Right atrium auricular region (tissue), 2 donors: ENCODE data around the gene GNPTAB. TPM values are rescaled to one million over a fixed set of nuclear protein-coding genes. Genes with fewer than 3 reads are reported as not detected.

ENCODE experiments used
- DNase-seq: peaks from one replicate; pipeline ENCODE4 v3.0.0-alpha.2; 2019; ENCODE audit warnings: low spot score
- H3K27ac ChIP-seq, 2 donors: fragments of 200-600 bp; sonication (generic); 1 replicate in 1 of 2; 2 replicates in 1 of 2; pipeline ENCODE4 v1.5.1; 2016 to 2019
- H3K27me3 ChIP-seq, 2 donors: fragments of 200-600 bp; sonication (generic); one replicate each; pipeline versions ENCODE4 v1.5.1 to v1.6.0; 2017 to 2019
- H3K36me3 ChIP-seq: fragments of 200-600 bp; sonication (generic); one replicate; pipeline ENCODE4 v1.5.1; 2016
- H3K4me1 ChIP-seq, 2 donors: fragments of 200-600 bp; sonication (generic); one replicate each; pipeline versions ENCODE4 v1.5.1 to v1.6.0; 2017 to 2019
- H3K4me3 ChIP-seq, 2 donors: fragments of 200-600 bp; sonication (generic); 1 replicate in 1 of 2; 2 replicates in 1 of 2; pipeline ENCODE4 v1.5.1; 2017 to 2019; ENCODE audit warnings: mild to moderate bottlenecking in 1 of 2, moderate library complexity in 1 of 2
- H3K9me3 ChIP-seq, 2 donors: fragments of 200-600 bp; sonication (generic); one replicate each; pipeline ENCODE4 v1.5.1; 2019
- total RNA-seq, 2 donors: library from RNA; depleted of rRNA; stranded (reverse); fragments of >200 nt; gene quantifications; one replicate each; pipeline ENCODE4 v1.1.0, GENCODE V29; 2016
- TF ChIP-seq, protein P1 (sequence below), 2 donors: fragments of 200-600 bp; sonication (generic); IDR thresholded peaks; one replicate each; pipeline ENCODE4 v1.5.1; 2019; ENCODE audit warnings: antibody characterized with exemption in 2 of 2

The GNPTAB gene
- total RNA-seq, 2 donors from 2014 or later, result 25.3 to 32.6 TPM

DNA sequence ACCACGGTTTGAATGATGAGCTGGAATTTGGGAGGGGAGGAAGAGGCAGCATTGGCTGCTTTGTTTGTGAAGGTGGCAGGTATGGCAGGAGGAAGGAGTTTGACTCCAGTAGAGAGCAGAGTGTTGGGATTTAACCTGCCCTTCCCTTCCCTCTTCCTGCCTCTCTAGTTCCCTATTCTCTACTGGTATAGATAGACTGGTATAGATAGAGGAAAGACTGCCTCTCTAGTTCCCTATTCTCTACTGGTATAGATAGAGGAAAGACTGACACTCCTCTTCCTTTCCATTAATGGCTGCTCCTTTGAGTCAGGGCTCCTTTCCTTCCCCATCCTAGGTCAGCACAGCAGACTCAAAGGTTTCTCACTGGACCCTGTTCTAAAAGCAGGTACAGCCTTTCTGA is 83.1 kb downstream of the GNPTAB start:
- H3K9me3 ChIP-seq, result no peaks in the 10 kb centered on the region
- DNase-seq, result no peak
- no peaks in the 10 kb centered on the region for H3K4me1 ChIP-seq
- H3K4me3 ChIP-seq, result no peak overlapping the region
- TF ChIP-seq, protein P1, sequence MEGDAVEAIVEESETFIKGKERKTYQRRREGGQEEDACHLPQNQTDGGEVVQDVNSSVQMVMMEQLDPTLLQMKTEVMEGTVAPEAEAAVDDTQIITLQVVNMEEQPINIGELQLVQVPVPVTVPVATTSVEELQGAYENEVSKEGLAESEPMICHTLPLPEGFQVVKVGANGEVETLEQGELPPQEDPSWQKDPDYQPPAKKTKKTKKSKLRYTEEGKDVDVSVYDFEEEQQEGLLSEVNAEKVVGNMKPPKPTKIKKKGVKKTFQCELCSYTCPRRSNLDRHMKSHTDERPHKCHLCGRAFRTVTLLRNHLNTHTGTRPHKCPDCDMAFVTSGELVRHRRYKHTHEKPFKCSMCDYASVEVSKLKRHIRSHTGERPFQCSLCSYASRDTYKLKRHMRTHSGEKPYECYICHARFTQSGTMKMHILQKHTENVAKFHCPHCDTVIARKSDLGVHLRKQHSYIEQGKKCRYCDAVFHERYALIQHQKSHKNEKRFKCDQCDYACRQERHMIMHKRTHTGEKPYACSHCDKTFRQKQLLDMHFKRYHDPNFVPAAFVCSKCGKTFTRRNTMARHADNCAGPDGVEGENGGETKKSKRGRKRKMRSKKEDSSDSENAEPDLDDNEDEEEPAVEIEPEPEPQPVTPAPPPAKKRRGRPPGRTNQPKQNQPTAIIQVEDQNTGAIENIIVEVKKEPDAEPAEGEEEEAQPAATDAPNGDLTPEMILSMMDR (IDR thresholded peaks at IDR 0.05), result no peak
- H3K27ac ChIP-seq, result no peak overlapping the region
- H3K27me3 ChIP-seq, result no peaks in the 10 kb centered on the region
- H3K36me3 ChIP-seq, result peaks cover 89% of the 10 kb centered on the region

DNA sequence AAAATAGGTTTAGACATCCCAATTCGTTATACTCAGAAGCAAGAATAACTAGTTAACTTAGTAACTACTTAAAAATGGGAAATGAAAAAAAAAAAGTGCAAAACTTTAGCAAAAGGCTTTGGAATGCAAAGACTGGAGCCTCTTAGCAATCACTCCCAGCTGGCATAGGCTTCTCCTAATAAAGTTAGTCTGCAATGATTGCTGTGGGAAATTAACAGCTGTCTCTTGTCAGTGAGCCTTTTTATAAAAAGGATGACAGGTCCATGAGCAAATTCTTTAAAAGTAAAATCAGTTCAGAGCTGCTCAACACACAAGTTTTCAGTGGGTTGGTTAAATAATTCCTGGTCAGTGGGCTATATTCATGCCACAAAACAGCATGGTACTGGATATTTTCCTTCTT is 84.1 kb downstream of the GNPTAB start:
- Histone ChIP-seq H3K4me3 (no peak overlapping the region), H3K4me1 (no peaks in the 10 kb centered on the region)
- DNase-seq, result no peak

DNA sequence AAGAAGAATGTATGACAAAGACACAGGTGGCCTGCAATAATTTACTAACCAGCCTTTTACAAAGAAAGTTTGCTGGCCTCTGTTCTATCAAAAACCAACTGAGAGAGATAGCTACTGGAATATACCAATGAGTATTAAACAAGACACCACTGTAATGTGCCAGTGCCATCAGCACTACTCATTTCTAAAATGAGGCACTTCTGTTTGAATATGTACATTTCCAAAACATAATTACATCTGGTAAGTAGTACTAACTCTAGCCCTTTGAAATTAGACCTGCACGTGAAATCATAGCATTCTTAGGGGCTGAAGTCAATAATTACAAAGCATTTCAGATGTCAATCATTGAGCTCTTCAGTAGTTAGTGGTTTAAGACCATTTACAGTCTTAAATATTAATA is 84.6 kb downstream of the GNPTAB start:
- Histone ChIP-seq H3K36me3 (peaks cover 89% of the 10 kb centered on the region), H3K4me1 (no peaks in the 10 kb centered on the region), H3K27ac (no peak overlapping the region), H3K4me3 (no peak overlapping the region), H3K27me3 (no peaks in the 10 kb centered on the region), H3K9me3 (no peaks in the 10 kb centered on the region)
- DNase-seq, result no peak
- TF ChIP-seq, protein P1 (IDR thresholded peaks at IDR 0.05), result no peak

More for the DNA sequence above, 84.1 kb downstream of the GNPTAB start:
- H3K9me3 ChIP-seq, result no peaks in the 10 kb centered on the region
- H3K36me3 ChIP-seq, result peaks cover 89% of the 10 kb centered on the region
- no peaks in the 10 kb centered on the region for H3K27me3 ChIP-seq
- H3K27ac ChIP-seq, result no peak overlapping the region
- TF ChIP-seq, protein P1 (IDR thresholded peaks at IDR 0.05), result no peak

DNA sequence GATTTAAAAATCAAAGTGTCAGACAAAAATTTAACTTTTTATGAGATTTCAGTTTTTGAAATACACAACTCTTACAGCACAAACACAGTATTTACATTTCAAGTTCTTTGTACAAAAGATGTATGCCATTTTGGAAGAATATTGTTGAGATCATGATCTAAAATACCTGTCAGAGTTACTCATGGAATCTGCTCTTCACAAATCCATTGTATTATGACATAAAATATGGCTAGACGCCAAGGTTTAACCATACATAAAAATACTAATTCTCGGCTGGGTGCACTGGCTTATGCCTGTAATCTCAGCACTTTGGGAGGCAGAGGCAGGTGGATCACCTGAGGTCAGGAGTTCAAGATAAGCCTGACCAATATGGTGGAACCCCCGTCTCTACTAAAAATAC is 85.3 kb downstream of the GNPTAB start:
- DNase-seq, result no peak
- Histone ChIP-seq H3K9me3 (no peaks in the 10 kb centered on the region), H3K4me3 (no peak overlapping the region), H3K4me1 (no peaks in the 10 kb centered on the region), H3K36me3 (peaks cover 86% of the 10 kb centered on the region), H3K27ac (no peak overlapping the region), H3K27me3 (no peaks in the 10 kb centered on the region)
- TF ChIP-seq, protein P1 (IDR thresholded peaks at IDR 0.05), result no peak

DNA sequence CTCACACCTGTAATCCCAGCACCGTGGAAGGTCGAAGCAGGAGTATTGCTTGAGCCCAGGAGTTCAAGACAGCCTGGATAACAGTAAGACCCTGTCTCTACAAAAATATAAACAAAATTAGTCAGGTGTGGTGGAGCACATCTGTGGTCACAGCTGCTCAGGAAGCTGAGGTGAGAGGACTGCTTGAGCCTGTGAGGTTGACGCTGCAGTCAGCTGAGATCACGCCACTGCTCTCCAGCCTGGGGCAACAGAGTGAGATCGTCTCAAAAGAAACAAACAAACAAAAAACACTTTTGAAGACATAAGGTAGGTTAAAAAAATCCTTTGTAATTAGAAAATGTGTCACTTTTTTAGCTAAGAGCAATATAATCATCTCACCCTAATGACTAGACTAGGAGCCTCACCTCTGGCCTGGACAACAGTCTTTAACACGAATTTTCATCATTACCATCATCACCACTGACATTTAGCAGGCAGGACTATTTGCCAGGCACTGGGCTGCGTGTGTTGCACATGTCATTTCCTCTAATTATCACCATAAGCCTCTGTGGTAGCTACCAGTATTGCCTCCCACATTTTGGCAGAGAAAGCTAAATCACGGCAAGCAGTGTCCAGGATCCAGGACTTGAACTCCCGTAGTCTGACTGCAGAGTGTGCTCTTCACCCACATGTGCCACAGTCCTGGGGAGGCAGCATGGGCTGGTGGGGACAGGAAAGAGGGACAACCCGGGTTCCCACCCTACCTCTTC is 86.9 kb downstream of the GNPTAB start:
- Histone ChIP-seq H3K4me1 (no peaks in the 10 kb centered on the region), H3K36me3 (peaks cover 81% of the 10 kb centered on the region), H3K27ac (no peak overlapping the region), H3K27me3 (no peaks in the 10 kb centered on the region), H3K4me3 (no peak overlapping the region), H3K9me3 (no peaks in the 10 kb centered on the region)
- no peak for DNase-seq
- TF ChIP-seq, protein P1 (IDR thresholded peaks at IDR 0.05), result no peak

DNA sequence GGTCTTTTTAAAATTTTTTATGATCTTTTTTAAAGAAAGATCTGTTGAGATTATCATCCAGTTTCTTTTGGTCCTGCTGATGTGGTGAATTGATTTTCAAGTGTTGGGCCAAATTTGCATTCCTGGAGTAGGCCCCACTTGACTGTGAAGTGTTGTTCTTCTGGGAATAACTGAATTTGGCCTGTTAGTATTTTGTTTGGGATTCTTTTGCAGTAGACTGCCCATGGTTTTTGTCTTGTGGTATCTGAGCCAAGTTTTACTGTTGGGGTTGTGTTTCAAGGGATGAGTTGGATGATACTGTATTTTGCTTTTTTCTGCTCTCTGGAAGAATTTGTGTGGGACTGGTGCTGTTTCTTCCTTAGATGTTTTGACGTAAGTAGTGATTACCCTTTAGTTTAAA is 87.5 kb downstream of the GNPTAB start:
- TF ChIP-seq, protein P1 (IDR thresholded peaks at IDR 0.05), result no peak
- no peak for DNase-seq
- no peak overlapping the region for H3K27ac ChIP-seq
- no peaks in the 10 kb centered on the region for H3K9me3 ChIP-seq
- H3K36me3 ChIP-seq, result peaks cover 80% of the 10 kb centered on the region
- no peak overlapping the region for H3K4me3 ChIP-seq
- no peaks in the 10 kb centered on the region for H3K4me1 ChIP-seq
- no peaks in the 10 kb centered on the region for H3K27me3 ChIP-seq
